Activated CD8-positive, alpha-beta memory T cell treated with anti-CD3 and anti-CD28 coated beads, Interleukin-2, amount 50 U/mL, for 48 hours (primary cell): Measurements from ENCODE around the gene CFAP74.

Experiments used
- DNase-seq: peaks from one replicate; pipeline ENCODE4 v3.0.0-alpha.2; 2020

Gene CFAP74

DNA sequence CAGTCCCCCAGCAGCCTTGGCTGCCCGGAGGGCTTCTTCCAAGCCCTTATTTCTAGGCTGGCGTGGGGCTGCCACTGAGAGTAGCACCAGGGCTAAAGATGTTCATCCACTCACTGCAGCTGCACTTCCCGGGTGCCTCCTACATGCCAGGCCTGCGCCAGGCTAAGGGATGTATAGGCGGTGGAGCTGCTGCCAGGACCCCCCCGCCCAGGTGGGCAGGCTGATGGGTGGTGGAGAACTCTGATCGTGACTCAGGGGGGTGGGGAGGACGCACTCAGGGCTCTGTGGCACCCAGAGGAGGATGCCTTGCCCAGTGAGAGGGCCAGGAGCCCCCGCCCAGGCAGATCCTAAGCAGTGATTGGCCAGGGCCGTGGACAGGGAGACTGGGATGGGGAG is 34.1 kb downstream of the CFAP74 start:
- no peak for DNase-seq

DNA sequence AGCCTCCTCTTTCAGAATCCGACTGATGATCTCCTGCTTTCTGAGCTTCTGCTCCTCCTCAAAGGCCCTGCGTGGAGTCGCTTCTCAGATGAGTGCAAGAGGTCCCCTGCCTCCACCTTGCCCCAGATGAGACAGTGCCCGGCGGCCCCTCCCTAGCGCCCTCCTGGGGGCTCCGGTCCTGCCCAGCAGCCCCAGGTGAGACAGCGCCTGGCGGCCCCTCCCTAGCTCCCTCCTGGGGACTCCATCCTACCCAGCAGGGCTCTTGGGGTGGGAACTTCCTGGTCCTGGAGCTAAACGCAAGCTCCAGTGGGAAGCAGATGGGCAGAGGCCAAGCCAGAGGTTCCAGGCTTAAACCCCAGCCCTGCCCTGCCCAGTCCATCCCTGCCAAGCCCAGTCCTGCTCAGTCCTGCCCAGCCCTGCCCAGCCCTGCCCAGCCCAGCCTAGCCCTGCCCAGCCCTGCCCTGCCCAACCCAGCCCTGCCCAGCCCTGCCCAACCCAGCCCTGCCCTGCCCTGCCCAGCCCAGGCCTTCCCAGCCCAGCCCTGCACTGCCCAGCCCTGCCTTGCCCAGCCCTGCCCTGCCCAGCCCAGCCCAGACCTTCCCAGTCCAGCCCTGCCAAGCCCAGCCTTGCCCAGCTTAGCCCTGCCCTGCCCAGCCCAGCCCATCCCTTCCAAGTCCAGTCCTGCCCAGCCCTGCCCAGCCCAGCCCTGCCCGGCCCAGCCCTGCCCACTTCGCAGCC is 34.6 kb downstream of the CFAP74 start:
- DNase-seq: no peak

DNA sequence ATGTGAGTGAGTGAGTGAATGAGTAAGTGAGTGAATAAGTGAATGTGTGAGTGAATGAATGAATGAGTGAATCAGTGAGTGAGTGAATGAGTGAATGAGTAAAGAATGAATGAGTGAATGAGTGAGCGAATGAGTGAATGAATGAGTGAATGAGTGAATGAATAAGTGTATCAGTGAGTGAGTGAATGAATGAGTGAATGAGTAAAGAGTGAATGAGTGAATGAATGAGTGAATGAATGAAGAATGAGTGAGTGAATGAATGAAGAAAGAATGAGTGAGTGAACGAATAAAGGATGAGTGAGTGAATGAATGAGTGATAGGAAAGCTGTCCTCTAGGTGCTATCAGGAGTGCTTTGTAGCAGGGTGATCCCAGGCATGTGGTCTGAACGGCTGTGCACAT is 35.7 kb downstream of the CFAP74 start:
- no peak for DNase-seq

DNA sequence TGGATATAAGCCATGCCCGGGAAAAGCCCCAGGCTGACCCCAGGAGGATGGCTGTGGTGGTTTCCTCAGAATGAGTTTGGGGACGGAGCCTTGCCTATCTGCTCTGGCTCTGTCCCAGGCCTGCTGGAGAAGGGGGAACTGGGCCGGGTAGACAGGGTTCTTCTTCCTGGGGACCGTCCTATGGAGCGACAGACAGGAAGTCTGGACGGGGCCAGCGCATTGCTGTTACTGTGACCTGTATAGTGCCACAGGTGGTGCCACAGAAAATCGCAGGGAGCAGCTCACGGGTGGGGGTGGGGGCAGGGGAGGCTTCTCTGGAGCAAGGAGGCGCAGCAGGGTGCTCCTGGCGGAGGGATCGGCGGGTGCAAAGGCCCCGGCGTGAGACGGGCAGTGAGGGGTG is 36.4 kb downstream of the CFAP74 start:
- DNase-seq: no peak

DNA sequence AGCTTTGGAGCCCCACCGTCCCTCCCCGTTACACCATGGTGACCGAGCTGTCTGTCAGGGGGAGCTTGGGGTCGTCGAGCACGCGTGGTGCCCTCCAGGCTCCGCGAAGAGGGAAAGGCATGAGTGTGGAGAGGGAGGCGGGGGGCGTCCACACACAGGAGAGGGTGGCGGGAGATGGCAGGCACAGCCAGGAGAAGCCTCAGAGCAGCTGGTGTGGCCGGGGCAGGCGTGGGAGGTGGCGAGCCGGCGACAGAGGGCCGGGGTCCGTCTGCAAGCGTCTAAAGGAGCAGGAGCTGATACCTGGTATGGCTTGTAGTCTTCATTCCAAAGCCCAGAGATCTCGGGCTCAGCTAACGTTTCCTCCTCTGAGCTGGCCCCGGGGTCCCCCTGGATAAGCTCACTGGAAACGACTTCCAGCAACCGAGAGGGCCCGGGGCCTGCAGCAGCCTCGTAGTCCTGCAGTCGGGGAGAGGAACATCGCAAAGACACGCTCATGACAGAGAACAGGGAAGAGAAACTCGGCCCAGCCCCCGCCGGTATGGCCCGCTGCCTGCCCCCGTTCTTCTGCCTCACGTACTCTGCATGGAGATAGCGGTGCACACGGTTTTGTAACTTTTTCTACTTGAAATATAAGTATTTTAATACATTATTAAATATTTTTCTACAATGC is 37.4 kb downstream of the CFAP74 start:
- DNase-seq: no peak

DNA sequence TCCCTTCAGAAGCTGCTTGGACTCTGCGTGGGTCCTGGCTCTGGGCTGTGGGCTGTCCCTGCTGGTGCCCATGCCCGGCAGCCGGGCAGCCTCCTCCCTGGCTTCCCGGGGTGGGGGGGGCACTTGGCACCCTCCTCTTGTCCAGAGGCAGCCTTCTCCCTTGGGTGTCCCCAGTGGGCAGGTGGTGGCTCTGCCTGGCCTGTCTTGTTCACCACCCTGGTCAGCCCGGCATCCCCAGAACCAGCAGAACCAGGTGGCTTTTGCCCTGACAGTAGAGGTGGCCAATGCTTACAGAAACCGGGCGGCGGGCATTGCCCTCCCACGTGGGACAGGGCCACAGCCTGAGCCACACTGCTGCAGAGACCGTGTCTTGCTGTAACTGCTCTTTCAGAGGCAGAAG is 38.0 kb downstream of the CFAP74 start:
- DNase-seq: no peak

DNA sequence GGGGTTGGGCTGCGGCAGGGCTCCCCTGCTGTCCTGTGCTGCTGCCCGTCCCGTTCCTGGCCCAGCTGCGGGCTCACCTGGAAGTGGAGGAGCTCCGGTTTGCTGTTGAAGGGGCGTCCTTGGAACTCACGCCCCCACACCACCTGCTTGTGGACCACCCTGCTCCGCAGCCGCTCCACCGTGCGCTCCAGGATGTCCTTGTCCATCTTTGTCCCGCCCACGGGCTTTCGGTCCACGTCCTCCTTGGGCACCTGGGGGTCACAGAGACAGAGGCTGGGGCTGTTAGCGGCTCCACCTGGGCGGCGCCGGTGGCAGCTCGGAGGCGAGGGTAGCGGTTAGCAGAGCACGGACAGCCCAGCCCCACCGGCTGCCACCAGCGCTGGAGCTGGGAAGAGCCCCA is 38.8 kb downstream of the CFAP74 start:
- DNase-seq: no peak

DNA sequence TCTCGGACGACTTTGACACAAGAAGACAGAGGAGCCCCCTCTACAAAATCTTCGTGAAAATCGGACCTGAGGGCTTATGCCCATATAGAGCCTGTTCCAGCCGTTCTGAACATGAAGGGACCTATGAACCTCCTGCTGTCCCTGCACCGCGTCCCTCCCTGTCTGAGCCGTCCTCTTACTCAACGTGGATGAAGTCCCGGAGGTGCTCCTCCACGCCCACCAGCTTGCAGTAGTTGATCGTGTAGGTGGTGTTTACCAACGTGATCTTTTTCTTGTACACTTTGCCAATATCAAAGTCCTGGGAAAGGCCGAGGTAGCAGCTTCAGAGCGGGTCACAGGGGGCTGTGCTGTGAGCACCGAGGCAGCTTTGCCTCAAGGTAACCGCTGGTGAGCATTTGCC is 40.0 kb downstream of the CFAP74 start:
- DNase-seq: no peak

DNA sequence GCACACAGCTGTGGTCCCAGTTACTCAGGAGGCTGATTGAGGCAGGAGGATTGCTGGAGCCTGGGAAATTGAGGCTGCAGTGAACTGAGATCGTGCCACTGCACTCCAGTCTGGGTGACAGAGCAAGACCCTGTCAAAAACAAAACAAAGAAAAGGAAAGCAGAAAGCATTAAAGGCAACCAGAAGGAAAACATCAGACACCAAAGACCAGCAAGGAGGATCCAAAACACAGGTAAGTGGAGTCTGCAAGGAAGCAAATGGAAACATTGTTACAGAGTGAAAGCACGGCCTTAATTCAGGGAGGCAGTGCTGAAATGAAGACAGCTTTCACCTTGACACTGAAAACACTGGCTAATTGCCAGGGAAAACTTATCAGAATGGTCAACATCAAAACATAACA is 40.8 kb downstream of the CFAP74 start:
- no peak for DNase-seq

DNA sequence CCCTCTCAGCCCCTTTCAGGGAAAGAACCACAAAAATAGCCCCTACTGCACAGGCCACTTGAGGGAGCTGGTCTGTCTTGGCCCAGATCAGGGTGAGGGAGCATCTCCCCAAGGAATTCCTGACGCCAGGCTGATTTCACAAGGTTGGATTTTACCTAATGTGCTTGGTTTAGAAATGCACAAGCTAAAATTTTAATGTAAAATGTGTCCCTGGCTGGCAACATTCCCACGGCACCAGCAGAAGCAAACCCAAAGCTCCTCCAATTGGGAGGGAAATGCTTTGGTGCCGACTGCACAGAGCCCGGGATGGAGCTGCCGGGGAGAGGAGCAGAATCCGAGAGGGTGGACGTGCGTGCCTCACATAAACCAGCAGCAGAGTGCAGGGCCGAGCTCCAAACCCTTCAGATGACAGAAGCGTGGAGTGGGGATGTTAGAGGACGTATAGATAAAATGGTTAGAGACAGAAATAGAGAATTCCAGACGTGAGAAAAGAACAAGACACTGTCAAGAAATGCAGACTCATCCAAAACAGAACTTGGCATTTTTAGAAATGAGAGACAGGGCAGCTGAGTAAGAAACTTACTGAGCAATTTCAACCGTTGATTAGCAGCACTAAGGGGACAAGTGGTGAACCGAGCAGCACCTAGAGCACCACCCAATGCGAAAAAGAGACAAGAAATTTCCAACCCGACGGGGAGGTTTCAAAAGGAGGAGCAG is 42.9 kb downstream of the CFAP74 start:
- DNase-seq: no peak

DNA sequence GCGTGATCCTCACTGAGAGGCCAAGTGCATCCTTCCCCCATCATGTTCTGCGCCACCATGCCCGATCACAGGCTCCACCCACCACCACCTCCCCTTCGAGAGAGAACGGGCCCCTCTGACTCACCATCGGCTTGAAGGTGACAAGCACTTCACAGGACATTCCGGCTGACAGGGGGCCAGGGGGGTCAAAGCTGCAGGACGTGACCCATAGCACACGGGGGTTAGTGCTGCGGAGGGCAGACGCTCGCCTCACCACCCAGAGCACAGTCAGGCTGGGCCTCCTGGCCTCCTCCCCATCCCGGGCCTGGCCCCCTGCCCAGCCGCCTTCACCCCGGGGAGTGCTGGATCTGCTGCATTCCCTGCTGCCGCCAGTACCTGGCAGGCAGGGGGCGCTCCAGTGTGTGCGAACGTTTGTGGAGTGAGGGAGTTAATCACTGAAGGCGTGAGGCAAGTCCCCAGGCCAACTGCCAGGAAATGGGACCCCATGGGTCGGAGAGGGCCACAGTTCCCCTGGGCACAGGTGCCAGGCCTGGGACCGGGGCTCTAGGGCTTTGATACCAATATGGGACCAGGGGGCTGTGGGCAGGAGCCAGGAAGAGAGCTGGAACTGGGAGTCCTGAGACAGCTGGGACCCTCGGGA is 43.6 kb downstream of the CFAP74 start:
- DNase-seq: peak; percentile 95

DNA sequence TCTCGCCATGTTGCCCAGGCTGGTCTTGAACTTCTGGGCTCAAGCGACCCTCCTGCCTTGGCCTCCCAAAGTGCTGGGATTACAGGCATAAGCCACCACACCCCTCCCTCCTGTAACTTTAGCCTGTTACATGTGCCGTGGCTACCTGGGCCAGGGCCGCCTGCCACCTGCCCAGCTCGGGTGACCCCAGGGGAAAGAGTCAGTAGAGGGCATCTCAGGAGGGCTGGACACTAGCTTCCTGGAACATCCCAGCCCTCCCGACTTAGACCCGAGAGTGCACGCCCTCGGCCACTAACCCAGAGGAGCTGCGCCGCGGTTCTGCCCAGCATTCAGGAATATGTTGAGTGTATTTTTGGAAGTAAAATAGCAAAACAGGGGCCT is 44.1 kb downstream of the CFAP74 start:
- DNase-seq: no peak

DNA sequence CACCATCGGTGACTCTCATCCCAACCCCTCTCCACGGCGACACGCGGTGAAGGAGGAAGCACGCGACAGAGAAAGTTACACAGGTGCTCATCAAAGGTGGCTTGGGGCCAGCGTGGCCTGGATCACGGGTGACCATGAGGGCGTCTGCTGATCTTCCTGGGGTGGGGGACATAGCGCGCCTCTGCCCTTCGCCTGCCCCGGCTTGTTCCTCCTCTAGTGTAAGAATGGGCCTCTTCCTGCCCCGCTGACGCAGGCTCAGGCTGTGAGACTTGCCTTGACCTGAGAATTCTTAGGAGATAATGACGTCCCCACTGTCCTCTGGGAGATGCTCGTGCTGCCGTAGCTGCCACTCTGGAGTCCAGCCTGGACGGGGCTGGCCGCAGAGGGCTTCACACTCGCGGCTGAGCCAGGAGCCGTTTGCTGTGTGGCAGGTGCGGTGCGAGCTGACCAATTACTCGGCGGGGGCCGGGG is 45.5 kb downstream of the CFAP74 start:
- DNase-seq: no peak

DNA sequence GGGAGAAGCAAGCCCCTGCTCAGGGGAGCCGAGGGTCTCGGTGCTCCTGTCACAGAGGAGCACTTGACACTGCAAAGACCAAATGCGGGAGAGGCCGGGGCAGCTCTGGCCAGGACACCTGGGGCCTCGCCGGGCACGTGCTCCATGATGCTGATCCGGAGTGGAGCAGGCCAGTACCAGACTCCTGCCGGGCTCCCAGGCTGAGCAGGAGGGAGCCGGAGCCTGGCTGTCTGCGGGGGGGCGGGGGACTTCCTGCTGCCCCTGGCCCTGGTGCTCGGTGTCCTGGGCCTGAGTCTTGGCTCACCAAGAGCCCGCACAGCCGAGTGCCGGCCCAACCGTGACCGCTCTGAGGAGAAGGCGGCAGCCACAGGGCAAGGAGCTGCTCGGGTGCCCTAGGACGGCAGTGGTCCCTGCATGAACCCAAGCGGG is 46.0 kb downstream of the CFAP74 start:
- no peak for DNase-seq

DNA sequence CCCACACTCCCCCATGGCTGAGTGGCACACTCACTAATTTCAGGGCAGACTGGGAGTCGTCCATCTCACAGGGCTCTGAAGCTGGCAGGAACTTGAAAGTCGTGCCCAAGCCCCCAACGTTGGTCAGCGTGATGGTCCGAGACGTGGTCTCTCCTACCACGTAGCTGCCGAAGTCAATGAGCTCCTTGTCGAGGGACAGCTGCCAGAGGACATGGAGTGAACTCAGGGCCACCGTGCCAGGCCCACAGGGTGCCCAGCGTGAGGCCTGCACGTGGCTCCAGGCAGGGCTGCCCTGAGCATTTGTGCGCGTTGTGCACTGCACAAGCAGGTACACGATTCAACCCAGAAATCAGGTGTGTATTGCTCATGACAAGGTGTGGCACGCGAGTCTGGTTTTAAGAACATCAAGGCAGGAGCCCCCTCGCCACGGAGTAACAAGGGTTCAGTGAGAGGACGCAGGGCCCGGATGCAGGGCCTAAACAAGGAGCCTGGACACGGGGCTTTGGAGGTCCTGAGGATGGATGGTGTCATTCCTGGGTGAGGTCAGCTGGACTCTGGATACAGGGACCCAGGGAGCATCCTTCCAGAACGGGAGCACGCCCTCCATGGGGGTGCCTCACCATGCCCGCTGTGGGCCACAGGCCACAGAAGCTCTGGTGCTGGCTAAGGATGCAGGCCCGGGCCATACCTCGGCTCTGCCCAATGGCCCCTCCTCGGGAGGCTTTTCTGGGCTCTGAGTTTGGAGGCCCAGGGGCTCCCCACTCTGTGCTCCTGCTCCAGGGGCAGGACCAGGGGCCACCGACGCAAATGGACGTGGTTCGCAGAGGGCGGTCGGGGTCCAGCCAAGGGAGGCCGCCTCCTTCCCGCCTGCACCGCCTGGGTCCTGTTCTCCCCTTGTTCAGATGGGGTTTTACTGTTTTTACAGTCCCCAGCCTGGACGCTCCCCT is 46.7 kb downstream of the CFAP74 start:
- DNase-seq: no peak

DNA sequence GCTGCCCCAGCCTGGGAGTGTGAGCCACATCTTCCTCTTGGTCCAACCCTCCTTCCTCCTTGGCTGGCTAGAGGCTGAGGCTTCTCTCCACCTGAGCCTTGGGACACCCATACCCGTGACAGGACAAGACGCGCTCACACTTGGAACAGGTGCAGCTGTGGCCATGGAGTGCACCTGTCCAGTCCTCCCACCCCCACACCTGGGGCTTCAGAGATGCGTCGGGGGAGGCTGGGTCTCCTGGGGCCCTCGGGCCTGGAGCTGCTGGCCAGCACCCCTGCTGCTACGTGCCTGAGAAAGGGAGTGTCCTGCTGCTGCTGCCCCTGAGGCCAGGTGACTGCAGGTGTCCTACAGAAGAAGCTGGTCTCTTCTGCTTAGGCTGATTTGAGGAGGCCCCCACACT is 47.5 kb downstream of the CFAP74 start:
- DNase-seq: no peak

DNA sequence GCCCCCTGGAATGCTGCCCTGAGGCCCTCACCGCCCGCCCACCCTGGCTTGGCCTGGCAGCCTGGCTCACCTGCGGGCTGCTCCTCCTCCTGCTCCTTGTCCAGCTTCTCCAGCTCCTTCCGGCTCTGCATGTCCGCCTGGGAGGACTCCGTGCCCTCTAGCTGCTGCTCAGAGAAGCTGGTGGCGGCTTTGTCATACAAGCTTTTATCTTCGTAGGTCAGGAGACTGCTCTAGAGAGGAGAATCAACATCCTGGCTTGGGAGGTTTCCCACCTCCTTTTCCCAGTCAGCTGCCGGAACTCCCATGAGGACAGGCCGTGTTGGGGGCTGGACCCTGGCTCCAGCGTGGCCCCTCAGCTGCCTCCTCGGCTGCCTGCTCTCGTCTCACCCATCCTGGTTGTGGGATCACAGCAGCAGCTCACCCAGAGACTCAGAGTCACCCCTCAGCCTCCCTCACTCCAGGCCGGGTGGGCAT is 47.9 kb downstream of the CFAP74 start:
- DNase-seq: no peak

DNA sequence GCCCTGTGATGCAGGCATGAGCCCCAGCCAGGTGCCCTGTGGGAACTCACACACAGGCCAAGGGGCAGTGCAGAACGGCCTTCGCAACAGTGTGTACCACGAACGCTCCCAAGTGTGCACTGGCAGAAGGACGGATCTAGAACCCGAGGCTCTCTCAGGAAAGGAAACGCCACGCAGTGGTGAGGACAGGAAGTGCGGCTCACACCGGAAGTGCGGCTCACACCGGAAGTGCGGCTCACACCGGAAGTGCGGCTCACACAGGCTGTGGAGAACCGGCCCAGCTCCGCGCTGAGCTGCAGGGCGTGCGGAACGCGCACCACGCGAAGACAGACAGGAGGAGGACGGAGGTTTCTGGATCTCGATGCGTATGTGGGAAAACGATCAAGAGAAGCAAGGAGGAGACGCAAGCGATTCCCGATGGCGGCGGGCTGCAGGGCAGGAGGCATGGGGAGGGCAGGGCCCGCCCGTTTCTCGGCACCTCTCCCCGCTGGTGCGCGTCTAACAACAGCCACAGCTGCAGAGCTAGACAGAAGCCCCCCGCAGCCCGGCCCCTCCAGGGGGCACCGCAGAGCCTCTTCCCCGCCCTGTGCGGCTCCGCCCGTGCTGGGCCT is 48.6 kb downstream of the CFAP74 start:
- DNase-seq: peak; percentile 60

DNA sequence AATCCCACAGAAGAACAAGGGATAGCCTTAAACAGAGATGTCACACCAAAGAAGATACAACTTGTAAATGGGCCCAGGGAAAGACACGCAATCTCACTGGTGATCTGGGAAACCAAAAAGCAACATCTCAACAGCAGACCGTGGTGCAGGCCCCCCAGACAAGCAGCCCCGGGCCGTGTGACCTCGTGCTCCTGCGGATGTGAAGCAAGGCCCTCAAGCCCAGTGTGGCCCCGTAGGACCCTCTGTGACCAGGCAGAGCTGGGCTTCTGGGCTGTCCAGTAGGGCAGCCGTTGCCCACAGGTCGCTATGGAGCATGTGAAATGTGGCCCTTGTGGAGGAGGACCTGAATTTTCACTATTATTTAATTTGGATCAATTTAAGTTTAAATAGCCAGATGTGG is 49.6 kb downstream of the CFAP74 start:
- DNase-seq: no peak

DNA sequence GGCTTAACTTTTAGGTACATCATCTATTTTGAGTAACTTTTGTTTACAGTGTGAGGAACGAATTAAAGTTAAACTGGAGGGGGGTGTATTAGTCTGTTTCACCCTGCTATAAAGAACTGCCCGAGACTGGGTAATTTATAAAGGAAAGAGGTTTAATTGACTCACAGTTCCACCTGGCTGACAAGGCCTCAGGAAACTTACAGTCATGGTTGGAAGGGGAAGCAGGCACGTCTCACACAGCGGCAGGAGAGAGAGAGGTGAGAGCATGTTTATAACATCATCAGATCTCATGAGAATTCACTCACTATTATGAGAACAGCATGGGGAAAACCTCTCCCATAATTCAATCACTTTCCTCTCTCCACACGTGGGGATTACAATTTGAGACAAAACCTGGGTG is 52.6 kb downstream of the CFAP74 start:
- no peak for DNase-seq

DNA sequence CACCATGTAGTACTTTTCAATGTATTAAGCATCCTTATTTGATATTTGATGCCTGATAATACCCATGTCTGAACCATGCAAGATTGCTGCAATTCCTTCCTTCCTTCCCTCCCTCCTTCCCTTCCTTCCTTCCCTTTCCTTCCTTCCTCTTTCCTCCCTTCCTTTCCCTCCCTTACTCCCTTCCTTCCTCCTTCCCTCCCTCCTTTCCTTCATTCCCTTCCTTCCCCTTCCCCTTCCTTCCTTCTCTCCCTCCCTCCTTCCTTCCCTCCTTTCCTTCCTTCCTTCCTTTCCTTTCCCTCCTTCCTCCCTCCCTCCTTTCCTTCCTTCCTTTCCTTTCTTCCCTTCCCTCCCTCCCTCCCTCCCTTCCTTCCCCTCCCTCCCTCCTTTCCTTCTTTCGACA is 54.8 kb downstream of the CFAP74 start:
- DNase-seq: no peak

DNA sequence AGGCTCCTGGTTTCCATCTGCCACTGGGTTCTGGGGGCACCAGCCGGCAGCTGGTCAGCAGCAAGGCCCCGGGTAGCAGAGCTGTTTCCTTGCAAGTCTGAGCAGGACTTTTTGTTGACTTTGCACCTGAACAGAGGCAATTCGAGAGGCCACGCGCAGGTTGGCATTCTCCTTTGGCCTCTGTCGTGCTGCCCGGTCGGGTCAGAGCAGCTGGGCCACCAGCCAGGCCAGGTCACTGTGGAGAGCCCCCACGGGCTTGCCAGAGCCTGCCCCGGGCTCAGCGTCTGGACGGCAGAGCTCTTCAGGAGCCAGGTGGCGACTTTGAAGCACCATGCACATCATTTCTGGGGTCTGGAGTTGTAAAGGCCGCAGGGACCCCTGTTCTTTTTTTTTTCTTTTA is 56.1 kb downstream of the CFAP74 start:
- no peak for DNase-seq
